Stimulated activated CD8-positive, alpha-beta memory T cell treated with anti-CD3 and anti-CD28 coated beads, Interleukin-15, amount 100 ng/mL, for 4 hours (primary cell): ENCODE data around the gene PID1.

Experiments
- DNase-seq, 2 donors: peaks; one replicate each; pipeline ENCODE4 v3.0.0-alpha.2; 2020; ENCODE audit warnings: low read depth in 2 of 2

PID1 gene

GRCh38 chr2:229164545-229165249, 106.4 kb downstream of the PID1 start:
- no peak for DNase-seq

GRCh38 chr2:229163893-229164292, 107.2 kb downstream of the PID1 start:
- no peak for DNase-seq

DNA sequence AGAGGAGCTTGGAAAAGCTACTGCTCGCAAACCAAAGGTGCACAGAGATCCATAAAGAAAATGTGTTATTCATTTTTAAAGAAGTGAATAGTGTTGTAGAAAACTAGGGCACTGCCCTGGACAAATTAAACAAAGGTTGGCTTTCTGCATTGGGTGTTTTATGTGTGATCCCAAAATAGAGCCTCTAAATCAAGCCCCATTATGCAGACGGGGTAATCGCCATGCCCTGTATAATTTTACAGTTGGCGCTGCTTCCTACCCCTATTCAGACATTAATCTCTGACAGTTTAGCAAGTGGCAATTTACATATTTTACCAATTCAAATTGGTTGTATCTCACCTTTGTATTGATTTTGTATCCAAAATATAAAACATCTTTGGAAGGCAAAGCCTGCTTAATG, 109.1 kb downstream of the PID1 start:
- no peak for DNase-seq

DNA sequence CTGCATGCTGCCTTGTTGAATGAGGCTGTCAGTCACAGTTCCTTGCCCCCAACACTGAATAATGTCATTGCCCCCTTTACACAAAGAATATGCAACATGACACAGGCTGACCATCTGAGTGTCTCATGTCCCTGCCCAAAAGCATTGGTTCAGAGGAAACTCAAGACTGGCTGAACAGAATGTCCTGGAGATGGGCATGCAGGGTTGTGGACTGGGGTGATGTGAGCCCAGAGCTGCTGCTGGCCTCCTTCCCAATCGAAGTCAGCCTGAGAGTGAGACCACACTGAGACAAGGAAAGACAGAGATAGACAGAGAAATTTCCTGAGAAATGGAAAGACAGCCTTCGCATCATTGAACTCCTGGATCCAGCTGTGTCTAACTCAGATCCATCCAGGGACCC, 110.1 kb downstream of the PID1 start:
- DNase-seq = no peak

DNA sequence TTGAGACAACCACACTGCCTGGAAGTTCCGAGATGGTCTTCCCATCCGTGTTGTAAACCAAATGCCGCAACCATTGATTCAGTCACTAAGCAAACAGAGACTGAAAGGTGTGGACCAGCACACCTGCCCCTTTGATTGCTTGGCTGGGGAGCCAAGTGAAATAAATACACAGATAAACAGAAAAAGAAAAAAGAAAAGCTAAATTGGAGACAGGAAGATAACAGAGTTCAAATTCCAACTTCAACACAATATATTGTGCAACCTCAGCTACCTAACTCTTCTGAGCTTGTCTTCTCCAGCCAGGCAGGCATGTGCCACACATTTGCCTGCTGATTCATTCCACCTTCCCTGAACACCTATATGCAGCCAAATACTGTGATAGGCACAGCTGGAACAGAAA, 110.9 kb downstream of the PID1 start:
- no peak for DNase-seq

GRCh38 chr2:229159405-229159804, 111.7 kb downstream of the PID1 start:
- DNase-seq = no peak

DNA sequence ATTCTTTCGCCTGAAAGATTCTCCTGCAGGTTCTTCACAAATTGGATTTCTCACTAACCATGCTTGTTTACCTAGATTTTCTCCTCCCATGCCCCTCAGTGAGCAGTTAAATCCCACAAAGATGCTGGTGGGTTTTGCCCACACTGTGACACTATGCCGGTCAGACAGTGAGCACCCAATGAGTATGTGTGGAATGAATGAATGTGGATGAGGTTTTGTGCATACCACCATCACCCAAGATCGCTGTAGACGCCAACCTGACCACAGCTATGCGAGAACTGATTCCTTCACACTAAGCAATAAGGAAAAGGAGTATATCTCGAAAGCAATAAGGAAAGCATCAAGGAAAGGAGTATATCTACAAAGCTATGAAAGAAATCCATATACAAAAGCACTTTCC, 116.7 kb downstream of the PID1 start:
- DNase-seq = no peak

GRCh38 chr2:229153951-229154350, 117.1 kb downstream of the PID1 start:
- no peak for DNase-seq

- DNase-seq = no peak
Observed at GRCh38 chr2:229153267-229153666, 117.8 kb downstream of the PID1 start.

DNA sequence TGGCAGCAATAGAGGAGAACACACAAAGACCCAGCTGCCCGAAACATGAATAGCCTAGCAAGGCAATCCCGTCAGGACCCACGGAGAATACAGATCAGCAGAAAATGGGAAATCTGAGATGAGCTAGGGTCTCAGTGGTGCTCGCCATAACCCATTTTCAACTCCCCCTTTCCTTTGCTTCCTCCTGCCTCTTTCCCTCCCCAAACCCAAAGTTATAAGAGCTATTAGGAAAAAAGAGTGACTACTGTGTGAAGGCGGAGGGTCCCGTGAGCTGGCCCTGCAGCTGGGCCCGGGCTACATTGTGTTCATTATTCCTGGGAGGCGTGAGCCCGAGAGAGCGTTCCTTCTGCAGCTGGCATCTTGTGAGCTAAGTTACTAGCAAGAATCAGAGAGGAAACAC, 118.4 kb downstream of the PID1 start:
- DNase-seq = no peak

GRCh38 chr2:229150317-229150716, 120.8 kb downstream of the PID1 start:
- DNase-seq = no peak

- no peak for DNase-seq
Observed at GRCh38 chr2:229141424-229142025, 129.6 kb downstream of the PID1 start.

- no peak for DNase-seq
Observed at GRCh38 chr2:229137639-229138038, 133.4 kb downstream of the PID1 start.

DNA sequence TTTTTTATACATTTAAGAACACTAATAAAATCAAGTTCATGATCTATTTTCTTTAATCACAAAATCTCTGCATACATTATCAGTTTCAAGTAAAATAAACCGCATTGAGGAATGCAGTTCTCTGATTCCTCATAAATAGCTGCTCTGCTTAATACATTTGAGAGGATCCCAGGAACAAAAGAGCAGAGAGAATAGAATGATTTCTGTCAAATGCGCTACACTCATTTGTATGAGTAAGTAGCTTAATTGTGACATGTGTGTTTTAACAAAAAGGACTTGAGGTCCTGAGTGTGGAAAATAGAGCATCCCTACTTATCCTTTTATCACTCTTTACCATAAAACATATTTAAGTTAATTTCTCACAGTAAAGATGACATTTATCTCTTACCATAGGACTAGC, 134.0 kb downstream of the PID1 start:
- DNase-seq = no peak

DNA sequence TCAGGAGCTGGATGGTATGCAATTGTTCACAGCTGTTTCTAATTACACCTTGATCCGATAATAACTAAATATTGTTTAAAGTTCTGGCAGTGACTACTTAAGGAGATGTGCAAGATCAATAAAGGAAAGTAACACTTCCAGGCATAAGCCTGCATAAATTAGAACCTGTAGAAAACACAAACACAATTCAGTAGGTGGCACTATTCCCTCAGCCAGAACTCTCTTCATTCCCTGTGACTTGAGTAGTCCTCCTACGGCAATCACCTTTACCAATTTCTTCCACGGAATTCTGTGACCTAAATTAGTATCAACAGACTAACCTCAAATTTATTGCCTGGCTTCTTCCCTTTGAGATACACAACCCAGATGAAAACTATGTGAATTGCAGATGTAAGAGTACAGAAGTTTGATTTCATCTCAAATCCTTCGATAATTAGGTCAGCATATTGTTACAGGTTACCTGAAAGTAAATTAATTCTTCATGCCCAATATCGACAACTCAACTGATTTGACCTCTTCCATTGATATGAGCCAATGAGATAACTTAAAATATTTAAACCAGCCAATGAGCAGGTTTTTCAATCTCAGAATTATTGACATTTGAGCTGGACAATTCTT, 137.8 kb downstream of the PID1 start:
- no peak for DNase-seq

GRCh38 chr2:229132236-229132635, 138.9 kb downstream of the PID1 start:
- no peak for DNase-seq

- DNase-seq = no peak
Observed at GRCh38 chr2:229130522-229130921, 140.6 kb downstream of the PID1 start.

GRCh38 chr2:229129738-229130371, 141.2 kb downstream of the PID1 start:
- no peak for DNase-seq

DNA sequence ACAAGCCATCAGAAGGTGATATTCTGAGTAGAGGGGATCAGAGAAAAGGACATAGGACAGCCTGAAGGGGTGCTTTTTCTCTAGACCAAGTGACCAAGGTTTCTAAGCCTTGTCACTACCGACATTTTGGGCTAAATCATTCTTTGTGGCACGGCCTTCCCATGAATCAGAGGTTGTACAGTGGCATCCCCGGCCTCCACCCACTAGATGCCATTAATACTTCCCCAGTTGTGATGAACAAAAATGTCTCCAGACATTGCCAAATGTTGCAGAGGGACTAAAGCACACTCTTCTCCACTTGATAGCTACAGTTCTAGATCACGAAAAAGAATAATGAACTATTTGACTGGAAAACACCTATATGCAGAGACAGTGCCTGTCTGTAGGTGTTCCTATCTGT, 143.6 kb downstream of the PID1 start:
- DNase-seq = no peak

- no peak for DNase-seq
Observed at GRCh38 chr2:229126066-229126465, 145.0 kb downstream of the PID1 start.

DNA sequence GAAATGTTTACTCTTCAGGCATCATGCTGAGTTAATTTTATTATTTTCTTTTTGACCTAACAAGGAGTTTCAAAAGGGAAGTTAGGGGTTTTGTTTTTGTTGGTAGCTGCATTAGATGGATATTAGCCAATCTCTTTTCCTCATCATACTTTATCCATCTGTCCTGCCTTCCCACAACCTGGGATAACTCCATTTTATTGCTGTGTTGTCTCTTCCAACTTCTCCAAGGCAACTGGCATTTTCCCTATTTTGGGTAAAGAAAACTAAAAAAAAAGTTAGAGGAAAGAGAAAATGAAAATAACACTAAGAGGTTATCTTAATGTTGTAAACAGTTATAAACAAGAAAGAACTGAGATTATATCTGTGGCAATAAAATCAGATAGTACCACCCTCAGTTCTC, 147.0 kb downstream of the PID1 start:
- DNase-seq = no peak

DNA sequence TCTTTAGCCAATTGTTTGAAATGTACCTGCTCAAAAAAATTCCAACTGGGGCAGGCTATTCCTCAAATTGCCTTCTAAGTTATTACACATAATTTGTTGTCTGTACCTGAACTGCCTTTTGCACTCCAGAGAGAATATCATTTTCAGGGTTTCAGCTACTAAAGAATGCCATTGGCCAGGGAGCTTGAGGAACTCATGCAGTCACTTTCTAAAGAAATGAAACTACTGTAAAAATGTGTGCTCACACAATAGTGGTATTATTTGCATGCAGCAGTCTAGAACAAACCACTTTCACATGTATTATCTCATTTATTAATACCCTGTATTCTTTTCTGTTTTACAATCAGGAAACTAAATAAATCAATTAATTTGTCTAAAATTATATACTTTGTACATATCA, 152.2 kb downstream of the PID1 start:
- no peak for DNase-seq

GRCh38 chr2:229118336-229118735, 152.8 kb downstream of the PID1 start:
- DNase-seq = no peak
